Measurements from ENCODE around the gene SLX4IP. TPM values are rescaled to one million over a fixed set of nuclear protein-coding genes. Genes with fewer than 3 reads are reported as not detected.
A peak's percentile ranks its signal among the peaks of the same experiment; 100 is the strongest.

SLX4IP gene
- total and polyA plus RNA-seq, 2 of the 13 experiments (the other 11 are each of a cell fraction or from before 2014, with no cell fraction given) = 3.6 to 7.3 TPM

- Histone ChIP-seq H3K27me3 (ENCODE audit: control insufficient read depth in 1 of 2, insufficient read depth in 2 of 2, low read length in 2 of 2) (no peaks in the 10 kb centered on the region), H3K9me3 (ENCODE audit: low read length) (no peaks in the 10 kb centered on the region), H2AFZ (ENCODE audit: low read length) (no peak overlapping the region), H3K4me3 (replicated peaks in 1 of 3; ENCODE audit: insufficient read depth in 1 of 3, low read depth in 2 of 3, low read length in 3 of 3) (no peak overlapping the region), H3K4me1 (ENCODE audit: insufficient read depth, low read length) (peaks cover 22% of the 10 kb centered on the region), H3K79me2 (ENCODE audit: insufficient read depth, low read length) (peaks cover 2% of the 10 kb centered on the region), H3K9ac (ENCODE audit: insufficient read depth, low read depth, low read length) (no peak overlapping the region), H4K20me1 (ENCODE audit: insufficient read depth, low read length) (no peaks in the 10 kb centered on the region), H3K27ac (ENCODE audit: extremely low read length, insufficient read depth, low read length) (no peak overlapping the region), H3K4me2 (ENCODE audit: low read depth, low read length) (no peak overlapping the region), H3K36me3 (replicated peaks in 1 of 2; ENCODE audit: control insufficient read depth in 1 of 2, insufficient read depth in 2 of 2, low read length in 2 of 2) (no peaks in the 10 kb centered on the region)
- POLR2A ChIA-PET = interaction anchor here (2.8 kb wide), 1 partner anchor 82 kb away, joined by 10 read pairs; the partner anchor contains the start of genes MKKS and SLX4IP
- peak; percentile 60 for TF ChIP-seq MAFF (IDR thresholded peaks at IDR 0.05; ENCODE audit: low read depth, low read length)
- TF ChIP-seq MAFK (conservative IDR thresholded peaks at IDR 0.05 in 1 of 2, IDR thresholded peaks at IDR 0.05 in 1 of 2; ENCODE audit: low read length in 2 of 2) = peak; percentile 73 to 82
- TF ChIP-seq KDM1A (CRISPR knock-in tag; IDR thresholded peaks at IDR 0.05) = no peak
- DNase-seq (ENCODE audit: low spot score) = no peak
- FAIRE-seq = no peak
- BruUV-seq (replicated peaks) = no TSS peak
- in situ Hi-C loops (cut with HindIII; ENCODE audit: extremely low pct_ligation_motif_present, low pct_unique_long_range_greater_than_20kb) (no loop called here), intact Hi-C loops (cut with micrococcal nuclease; ENCODE audit: unreplicated experiment) (no loop called here)
- 69% methylated on average over 2 of the region's 2 CpGs for WGBS (ENCODE audit: low lambda C conversion rate)
- CTCF ChIA-PET (ENCODE audit: low intra/inter-chr PET ratio, low total read pairs) = no interaction called here
- no peak for ATAC-seq
These were observed 81.4 kb downstream of the SLX4IP start for GRCh38 chr20:10516529-10516928.

DNA sequence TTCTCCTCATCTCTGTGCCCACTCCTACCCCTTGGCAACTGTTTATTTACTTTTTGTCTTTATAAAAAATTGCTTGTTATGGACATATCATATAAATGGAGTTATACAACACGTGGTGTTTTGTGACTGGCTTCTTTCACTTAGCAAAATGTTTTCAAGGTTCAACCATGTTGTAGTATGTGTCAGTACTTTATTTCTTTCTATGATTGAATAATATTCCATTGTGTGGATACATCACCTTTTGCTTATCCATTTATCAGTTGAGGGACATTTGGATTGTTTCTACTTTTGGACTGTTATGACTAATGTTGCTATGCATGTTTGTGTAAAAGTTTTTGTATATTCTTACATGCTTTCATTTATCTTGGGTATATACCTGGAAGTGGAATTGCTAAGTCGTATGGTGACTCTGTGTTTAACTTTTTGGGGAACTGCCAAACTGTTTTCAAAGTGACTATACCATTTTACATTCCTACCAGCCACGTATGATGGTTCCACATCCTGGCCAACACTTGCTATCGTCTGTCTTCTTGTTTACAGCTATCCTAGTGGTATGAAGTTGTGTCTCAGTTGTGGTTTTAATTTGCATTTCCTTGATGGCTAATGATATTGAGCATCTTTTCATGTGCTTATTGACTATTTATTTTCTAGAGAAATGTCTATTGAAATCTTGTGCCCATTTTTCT lies 84.4 kb downstream of the SLX4IP start:
- FAIRE-seq = peak; percentile 18
- in situ Hi-C loops (cut with HindIII; ENCODE audit: extremely low pct_ligation_motif_present, low pct_unique_long_range_greater_than_20kb) = no loop called here
- Histone ChIP-seq H4K20me1 (ENCODE audit: insufficient read depth, low read length) (no peaks in the 10 kb centered on the region), H3K4me2 (ENCODE audit: low read depth, low read length) (no peak overlapping the region), H3K4me3 (replicated peaks in 1 of 3; ENCODE audit: insufficient read depth in 1 of 3, low read depth in 2 of 3, low read length in 3 of 3) (no peak overlapping the region), H3K9me3 (ENCODE audit: low read length) (no peaks in the 10 kb centered on the region), H3K4me1 (ENCODE audit: insufficient read depth, low read length) (peaks cover 2% of the 10 kb centered on the region), H3K79me2 (ENCODE audit: insufficient read depth, low read length) (no peaks in the 10 kb centered on the region), H2AFZ (ENCODE audit: low read length) (no peak overlapping the region), H3K27ac (ENCODE audit: extremely low read length, insufficient read depth, low read length) (no peak overlapping the region), H3K36me3 (replicated peaks in 1 of 2; ENCODE audit: control insufficient read depth in 1 of 2, insufficient read depth in 2 of 2, low read length in 2 of 2) (no peaks in the 10 kb centered on the region), H3K9ac (ENCODE audit: insufficient read depth, low read depth, low read length) (no peak overlapping the region), H3K27me3 (ENCODE audit: control insufficient read depth in 1 of 2, insufficient read depth in 2 of 2, low read length in 2 of 2) (no peaks in the 10 kb centered on the region)
- POLR2A ChIA-PET = no interaction called here
- ATAC-seq = no peak
- no peak for DNase-seq (ENCODE audit: low spot score)
- CTCF ChIA-PET (ENCODE audit: low intra/inter-chr PET ratio, low total read pairs) = no interaction called here
- no TSS peak for BruUV-seq (replicated peaks)
- TF ChIP-seq ZNF781 (CRISPR knock-in tag; IDR thresholded peaks at IDR 0.05; ENCODE audit: borderline replicate concordance, not compliant biosample characterization) = no peak
- TF ChIP-seq, protein P1, sequence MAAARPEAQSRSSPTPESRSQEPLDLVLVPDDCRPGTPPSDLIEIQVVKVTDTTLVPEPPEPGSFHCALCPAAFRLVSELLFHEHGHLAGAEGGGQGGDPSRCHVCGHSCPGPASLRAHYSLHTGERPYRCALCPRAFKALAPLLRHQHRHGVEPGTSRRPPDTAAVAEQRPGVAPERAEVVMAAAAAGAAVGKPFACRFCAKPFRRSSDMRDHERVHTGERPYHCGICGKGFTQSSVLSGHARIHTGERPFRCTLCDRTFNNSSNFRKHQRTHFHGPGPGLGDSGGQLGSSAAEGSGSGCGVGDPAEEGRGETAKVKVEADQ (CRISPR knock-in tag; IDR thresholded peaks at IDR 0.05; ENCODE audit: borderline replicate concordance) = no peak
- TF ChIP-seq, protein P2, sequence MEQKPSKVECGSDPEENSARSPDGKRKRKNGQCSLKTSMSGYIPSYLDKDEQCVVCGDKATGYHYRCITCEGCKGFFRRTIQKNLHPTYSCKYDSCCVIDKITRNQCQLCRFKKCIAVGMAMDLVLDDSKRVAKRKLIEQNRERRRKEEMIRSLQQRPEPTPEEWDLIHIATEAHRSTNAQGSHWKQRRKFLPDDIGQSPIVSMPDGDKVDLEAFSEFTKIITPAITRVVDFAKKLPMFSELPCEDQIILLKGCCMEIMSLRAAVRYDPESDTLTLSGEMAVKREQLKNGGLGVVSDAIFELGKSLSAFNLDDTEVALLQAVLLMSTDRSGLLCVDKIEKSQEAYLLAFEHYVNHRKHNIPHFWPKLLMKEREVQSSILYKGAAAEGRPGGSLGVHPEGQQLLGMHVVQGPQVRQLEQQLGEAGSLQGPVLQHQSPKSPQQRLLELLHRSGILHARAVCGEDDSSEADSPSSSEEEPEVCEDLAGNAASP (CRISPR knock-in tag; IDR thresholded peaks at IDR 0.05; ENCODE audit: borderline replicate concordance) = no peak
- no peak for TF ChIP-seq ZNF816 (CRISPR knock-in tag; IDR thresholded peaks at IDR 0.05; ENCODE audit: borderline replicate concordance)
- 94% methylated on average over 4 of the region's 4 CpGs for WGBS (ENCODE audit: low lambda C conversion rate)
- intact Hi-C loops (cut with micrococcal nuclease; ENCODE audit: unreplicated experiment) = no loop called here
